ENCODE results near the gene NCEH1. TPM values are rescaled to one million over a fixed set of nuclear protein-coding genes. Genes with fewer than 3 reads are reported as not detected.

NCEH1 gene
- total and polyA plus RNA-seq, 2 of the 13 experiments (the other 11 are each of a cell fraction or from before 2014, with no cell fraction given), result 12.9 to 21.4 TPM

DNA sequence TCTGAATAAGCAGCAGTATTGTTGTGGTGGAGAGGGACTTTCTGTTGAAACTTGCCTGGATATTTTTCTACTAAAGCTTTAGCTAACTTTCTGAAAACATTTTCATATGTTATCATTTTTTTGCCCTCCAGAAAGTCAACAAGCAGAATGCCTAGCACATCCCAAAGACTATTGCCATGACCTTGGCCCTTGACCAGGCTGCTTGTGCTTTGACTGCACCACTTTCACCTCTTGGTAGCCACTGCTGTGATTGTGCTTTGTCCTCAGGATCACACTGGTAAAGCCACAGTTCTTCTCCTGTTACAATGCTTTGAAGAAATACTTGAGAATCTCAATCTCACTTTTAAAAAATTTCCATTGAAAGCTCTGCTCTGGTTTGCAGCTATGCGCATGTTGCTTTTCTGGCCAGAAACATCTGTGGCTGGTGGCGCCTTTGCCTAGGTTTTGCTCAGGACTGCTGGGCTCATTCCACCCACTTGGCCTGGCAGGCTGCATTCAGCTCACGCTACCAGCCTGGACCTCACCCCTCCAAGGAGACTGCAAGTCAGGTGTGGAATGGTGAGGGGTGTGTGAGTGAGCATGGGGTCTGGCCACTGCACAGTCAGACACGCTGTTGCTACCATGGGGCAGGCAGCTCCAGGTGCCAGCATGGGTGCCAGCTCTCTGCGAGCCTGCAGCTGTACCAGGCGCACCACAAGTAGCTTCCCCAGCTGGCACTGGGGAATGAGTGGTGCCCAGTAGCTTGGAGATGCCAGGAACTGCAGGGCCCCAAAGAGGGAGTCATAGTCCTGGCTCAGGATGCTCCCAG lies 97.8 kb downstream of the NCEH1 start:
- POLR2A ChIA-PET, result interaction anchor here (0.7 to 2.8 kb wide), 4 partner anchors 12 to 136 kb away, joined by 3 to 20 read pairs (median 4); no protein-coding TSS in a partner anchor
- intact Hi-C loops (cut with micrococcal nuclease; ENCODE audit: unreplicated experiment), result loop anchor here (1.0 kb wide), 1 partner anchor 12 kb away; no protein-coding TSS in a partner anchor
- Histone ChIP-seq H3K79me2 (ENCODE audit: insufficient read depth, low read length) (no peaks in the 10 kb centered on the region), H3K9me3 (ENCODE audit: low read length) (no peaks in the 10 kb centered on the region), H3K4me2 (ENCODE audit: low read depth, low read length) (peak overlapping the region; percentile 29; the same call in 1 of the 2 replicates), H3K36me3 (replicated peaks in 1 of 2; ENCODE audit: control insufficient read depth in 1 of 2, insufficient read depth in 2 of 2, low read length in 2 of 2) (no peaks in the 10 kb centered on the region), H3K4me3 (replicated peaks in 1 of 3; ENCODE audit: insufficient read depth in 1 of 3, low read depth in 2 of 3, low read length in 3 of 3) (no peak overlapping the region), H2AFZ (ENCODE audit: low read length) (no peak overlapping the region), H3K27ac (ENCODE audit: extremely low read length, insufficient read depth, low read length) (peak overlapping the region; percentile 20), H3K9ac (ENCODE audit: insufficient read depth, low read depth, low read length) (no peak overlapping the region), H4K20me1 (ENCODE audit: insufficient read depth, low read length) (no peaks in the 10 kb centered on the region), H3K4me1 (ENCODE audit: insufficient read depth, low read length) (peaks cover 48% of the 10 kb centered on the region), H3K27me3 (ENCODE audit: control insufficient read depth in 1 of 2, insufficient read depth in 2 of 2, low read length in 2 of 2) (no peaks in the 10 kb centered on the region)
- FAIRE-seq (peak; percentile 62), ATAC-seq (peak; percentile 83), DNase-seq (ENCODE audit: low spot score) (peak; percentile 83)
- in situ Hi-C loops (cut with HindIII; ENCODE audit: extremely low pct_ligation_motif_present, low pct_unique_long_range_greater_than_20kb), result no loop called here
- BruUV-seq (replicated peaks), result no TSS peak
- 97% methylated on average over 5 of the region's 6 CpGs for WGBS (ENCODE audit: low lambda C conversion rate)
- CTCF ChIA-PET (ENCODE audit: low intra/inter-chr PET ratio, low total read pairs), result no interaction called here
- TF ChIP-seq ZNF180 (CRISPR knock-in tag; IDR thresholded peaks at IDR 0.05; ENCODE audit: borderline replicate concordance, low read depth) (no peak), HOXA9 (CRISPR knock-in tag; IDR thresholded peaks at IDR 0.05; ENCODE audit: borderline replicate concordance) (no peak), ZNF878 (CRISPR knock-in tag; IDR thresholded peaks at IDR 0.05) (peak; percentile 32; the same call in 1 of the 2 replicates), KDM5B (CRISPR knock-in tag; IDR thresholded peaks at IDR 0.05; ENCODE audit: borderline replicate concordance) (no peak), SRY (CRISPR knock-in tag; IDR thresholded peaks at IDR 0.05) (no peak), TBL1XR1 (IDR thresholded peaks at IDR 0.05; ENCODE audit: borderline replicate concordance, low read length, partially characterized antibody) (peak; percentile 72), GABPA (IDR thresholded peaks at IDR 0.05; ENCODE audit: low read depth, low read length) (no peak), GABPA (CRISPR knock-in tag; IDR thresholded peaks at IDR 0.05; ENCODE audit: low read depth) (0 out of 2 replicates have a peak, but pooled peaks have one; percentile 16), TBX3 (IDR thresholded peaks at IDR 0.05; ENCODE audit: borderline replicate concordance) (no peak), HDAC2 (CRISPR knock-in tag; IDR thresholded peaks at IDR 0.05) (peak; percentile 78; the same call in 1 of the 2 replicates), RFXANK (CRISPR knock-in tag; IDR thresholded peaks at IDR 0.05) (no peak), CHCHD3 (CRISPR knock-in tag; IDR thresholded peaks at IDR 0.05) (no peak), ZNF841 (CRISPR knock-in tag; IDR thresholded peaks at IDR 0.05; ENCODE audit: borderline replicate concordance) (no peak), ZNF282 (IDR thresholded peaks at IDR 0.05; ENCODE audit: partially characterized antibody) (no peak), ZNF501 (CRISPR knock-in tag; IDR thresholded peaks at IDR 0.05) (0 out of 2 replicates have a peak, but pooled peaks have one; percentile 42), RXRB (CRISPR knock-in tag; IDR thresholded peaks at IDR 0.05; ENCODE audit: borderline replicate concordance) (peak; percentile 85; the same call in 1 of the 2 replicates), ZNF12 (CRISPR knock-in tag; IDR thresholded peaks at IDR 0.05) (no peak)
- TF ChIP-seq, protein P1, sequence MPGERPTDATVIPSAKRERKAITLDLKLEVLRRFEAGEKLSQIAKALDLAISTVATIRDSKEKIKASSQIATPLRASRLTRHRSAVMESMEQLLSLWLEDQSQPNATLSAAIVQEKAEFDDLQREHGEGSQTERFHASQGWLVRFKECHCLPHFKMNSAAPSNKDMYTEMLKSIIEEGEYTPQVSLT (CRISPR knock-in tag; IDR thresholded peaks at IDR 0.05; ENCODE audit: borderline replicate concordance, low read depth), result no peak
- TF ChIP-seq, protein P2, sequence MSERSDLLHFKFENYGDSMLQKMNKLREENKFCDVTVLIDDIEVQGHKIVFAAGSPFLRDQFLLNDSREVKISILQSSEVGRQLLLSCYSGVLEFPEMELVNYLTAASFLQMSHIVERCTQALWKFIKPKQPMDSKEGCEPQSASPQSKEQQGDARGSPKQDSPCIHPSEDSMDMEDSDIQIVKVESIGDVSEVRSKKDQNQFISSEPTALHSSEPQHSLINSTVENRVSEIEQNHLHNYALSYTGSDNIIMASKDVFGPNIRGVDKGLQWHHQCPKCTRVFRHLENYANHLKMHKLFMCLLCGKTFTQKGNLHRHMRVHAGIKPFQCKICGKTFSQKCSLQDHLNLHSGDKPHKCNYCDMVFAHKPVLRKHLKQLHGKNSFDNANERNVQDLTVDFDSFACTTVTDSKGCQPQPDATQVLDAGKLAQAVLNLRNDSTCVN (CRISPR knock-in tag; IDR thresholded peaks at IDR 0.05; ENCODE audit: borderline replicate concordance), result no peak
- TF ChIP-seq, protein P3, sequence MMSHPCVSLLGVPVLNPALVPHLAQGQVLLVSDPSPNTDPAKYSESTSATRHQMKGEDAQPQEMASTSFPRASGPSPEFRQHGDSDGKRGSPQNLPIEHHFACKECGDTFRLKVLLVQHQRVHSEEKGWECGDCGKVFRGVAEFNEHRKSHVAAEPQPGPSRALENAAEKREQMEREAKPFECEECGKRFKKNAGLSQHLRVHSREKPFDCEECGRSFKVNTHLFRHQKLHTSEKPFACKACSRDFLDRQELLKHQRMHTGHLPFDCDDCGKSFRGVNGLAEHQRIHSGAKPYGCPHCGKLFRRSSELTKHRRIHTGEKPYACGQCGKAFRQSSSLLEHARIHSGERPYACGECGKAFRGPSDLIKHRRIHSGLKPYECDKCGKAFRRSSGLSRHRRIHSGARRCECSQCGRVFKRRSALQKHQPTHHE (CRISPR knock-in tag; IDR thresholded peaks at IDR 0.05; ENCODE audit: borderline replicate concordance), result no peak
- TF ChIP-seq, protein P4, sequence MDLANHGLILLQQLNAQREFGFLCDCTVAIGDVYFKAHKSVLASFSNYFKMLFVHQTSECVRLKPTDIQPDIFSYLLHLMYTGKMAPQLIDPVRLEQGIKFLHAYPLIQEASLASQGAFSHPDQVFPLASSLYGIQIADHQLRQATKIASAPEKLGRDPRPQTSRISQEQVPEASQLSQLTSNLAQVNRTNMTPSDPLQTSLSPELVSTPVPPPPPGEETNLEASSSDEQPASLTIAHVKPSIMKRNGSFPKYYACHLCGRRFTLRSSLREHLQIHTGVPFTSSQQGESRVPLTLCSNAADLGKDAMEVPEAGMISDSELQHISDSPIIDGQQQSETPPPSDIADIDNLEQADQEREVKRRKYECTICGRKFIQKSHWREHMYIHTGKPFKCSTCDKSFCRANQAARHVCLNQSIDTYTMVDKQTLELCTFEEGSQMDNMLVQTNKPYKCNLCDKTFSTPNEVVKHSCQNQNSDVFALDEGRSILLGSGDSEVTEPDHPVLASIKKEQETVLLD (CRISPR knock-in tag; IDR thresholded peaks at IDR 0.05; ENCODE audit: low read depth), result no peak
